H1 (cell line): ENCODE results near the gene FMO5. TPM values are rescaled to one million over a fixed set of nuclear protein-coding genes. Genes with fewer than 3 reads are reported as not detected.

Experiments
- CHD2 ChIP-seq: IDR thresholded peaks from 2 replicates; pipeline ENCODE4 v1.6.1; 2012; ENCODE audit warnings: low read length, improper control_type of control experiment
- CHD7 ChIP-seq: fragments of 300-600 bp; sonication (generic); IDR thresholded peaks from 2 replicates; pipeline ENCODE4 v1.7.1; 2012; ENCODE audit warnings: low read length, moderate library complexity, mild to moderate bottlenecking, inconsistent platforms; ENCODE audit not compliant: insufficient replicate concordance
- EGR1 ChIP-seq: IDR thresholded peaks from 2 replicates; pipeline ENCODE4 v1.6.1; 2011; ENCODE audit warnings: low read depth, low read length, borderline replicate concordance
- EP300 ChIP-seq, 2 experiments: IDR thresholded peaks; 1 replicate in 1 of 2; 2 replicates in 1 of 2; pipeline ENCODE4 v1.6.1; 2011 to 2012; ENCODE audit warnings: low read depth in 2 of 2, low read length in 2 of 2, mild to moderate bottlenecking in 2 of 2, borderline replicate concordance in 1 of 2, inconsistent platforms in 1 of 2, moderate library complexity in 1 of 2
- JUN ChIP-seq: IDR thresholded peaks from 2 replicates; pipeline ENCODE4 v1.6.1; 2011; ENCODE audit warnings: low read depth, mild to moderate bottlenecking, improper control_type of control experiment, low read length
- SAP30 ChIP-seq: fragments of 300-600 bp; sonication (generic); IDR thresholded peaks from 2 replicates; pipeline ENCODE4 v1.7.1; 2012; ENCODE audit warnings: low read length, moderate library complexity, mild to moderate bottlenecking, inconsistent platforms; ENCODE audit not compliant: insufficient read depth, insufficient replicate concordance
- SIN3A ChIP-seq, 2 experiments: IDR thresholded peaks in 1 of 2; conservative IDR thresholded peaks in 1 of 2; 2 replicates each; pipeline ENCODE4 v1.6.1; 2011 to 2012; ENCODE audit warnings: low read length in 2 of 2, improper control_type of control experiment in 1 of 2, low read depth in 1 of 2, mild to moderate bottlenecking in 1 of 2
- SIRT6 ChIP-seq: IDR thresholded peaks from one replicate; pipeline ENCODE4 v1.7.1; 2012; ENCODE audit warnings: low read length, inconsistent platforms
- TAF1 ChIP-seq: IDR thresholded peaks from 2 replicates; pipeline ENCODE4 v1.6.1; 2011; ENCODE audit warnings: mild to moderate bottlenecking, low read depth, low read length
- USF2 ChIP-seq: IDR thresholded peaks from 2 replicates; pipeline ENCODE4 v1.6.1; 2011; ENCODE audit warnings: low read length, improper control_type of control experiment
- YY1 ChIP-seq: IDR thresholded peaks from 2 replicates; pipeline ENCODE4 v1.6.1; 2011; ENCODE audit warnings: low read depth, mild to moderate bottlenecking, low read length
- polyA plus RNA-seq, 7 experiments: library from polyadenylated mRNA; depleted of rRNA in 3 of 7; stranded (reverse) in 5 of 7; unstranded in 2 of 7; fragments of >200 nt in 5 of 7; fragments of 200-250 nt in 2 of 7; gene quantifications; 1 replicate in 5 of 7; 2 replicates in 1 of 7; 4 replicates in 1 of 7; pipeline versions ENCODE4 v1.2.1 to v1.2.3, GENCODE V29; 2011 to 2013; ENCODE audit warnings: missing spikeins in 2 of 7, mixed read lengths in 2 of 7
- total RNA-seq: library from RNA; stranded (reverse); fragmentation: NEBNext Ultra II Directional; extraction: Animal tissue kit (Norgen Biotek cat#: 25700); gene quantifications from 2 replicates; pipeline ENCODE4 v1.2.1, GENCODE V29; 2021

The FMO5 gene
- total and polyA plus RNA-seq, 2 of the 8 experiments (the other 6 are each of a cell fraction or from before 2014, with no cell fraction given) = 0.27 to 0.34 TPM

- TF ChIP-seq CHD7 = no peak
- TF ChIP-seq SIN3A (conservative IDR thresholded peaks at IDR 0.05 in 1 of 2, IDR thresholded peaks at IDR 0.05 in 1 of 2; ENCODE audit: low read depth in 1 of 2, low read length in 2 of 2) = no peak
- TF ChIP-seq USF2 = no peak
- no peak for TF ChIP-seq EGR1
- TF ChIP-seq JUN = no peak
- no peak for TF ChIP-seq SAP30
- TF ChIP-seq SIRT6 = no peak
- no peak for TF ChIP-seq CHD2
- no peak for TF ChIP-seq TAF1
- no peak for TF ChIP-seq YY1
- no peak for TF ChIP-seq EP300 (IDR thresholded peaks at IDR 0.05; ENCODE audit: borderline replicate concordance in 1 of 2, low read depth in 2 of 2, low read length in 2 of 2)
Measured at GRCh38 chr1:147204080-147204479, 21.1 kb downstream of the FMO5 start (continued).
